Stimulated activated CD4-positive, alpha-beta T cell treated with anti-CD3 and anti-CD28 coated beads, Interleukin-2, amount 100 ng/mL, for 48 hours (primary cell): ENCODE data around the gene ARHGEF16.

ENCODE experiments used
- DNase-seq, 2 donors: peaks; one replicate each; pipeline ENCODE4 v3.0.0-alpha.2; 2020

Gene ARHGEF16

GRCh38 chr1:3453891-3454810 lies at the start of gene ARHGEF16:
ARHGEF16 (plus strand) TSS chr1:3454665; CDS start chr1:3463085, 8,420 bp downstream.
- peak in 1 of 2 donors; percentile 12 for DNase-seq

GRCh38 chr1:3404801-3405200 lies 49.7 kb upstream of the ARHGEF16 start:
- no peak for DNase-seq

- no peak for DNase-seq
Measured at GRCh38 chr1:3405491-3405890, 49.0 kb upstream of the ARHGEF16 start.

GRCh38 chr1:3405974-3406867 lies 48.2 kb upstream of the ARHGEF16 start:
- DNase-seq: no peak

- no peak for DNase-seq
Measured at GRCh38 chr1:3407021-3407420, 47.4 kb upstream of the ARHGEF16 start.

- no peak for DNase-seq
Measured at GRCh38 chr1:3408751-3409266, 45.7 kb upstream of the ARHGEF16 start.

- DNase-seq: no peak
Measured at GRCh38 chr1:3409366-3410141, 44.9 kb upstream of the ARHGEF16 start.

GRCh38 chr1:3410142-3410925 lies 44.1 kb upstream of the ARHGEF16 start:
- no peak for DNase-seq

- no peak for DNase-seq
Measured at GRCh38 chr1:3411806-3412205, 42.7 kb upstream of the ARHGEF16 start.

GRCh38 chr1:3412376-3412775 lies 42.1 kb upstream of the ARHGEF16 start:
- DNase-seq: no peak

GRCh38 chr1:3413975-3414710 lies 40.3 kb upstream of the ARHGEF16 start:
- no peak for DNase-seq

GRCh38 chr1:3415260-3416090 lies 39.0 kb upstream of the ARHGEF16 start:
- DNase-seq: no peak

- DNase-seq: no peak
Measured at GRCh38 chr1:3417082-3417739, 37.3 kb upstream of the ARHGEF16 start.

GRCh38 chr1:3417934-3418333 lies 36.5 kb upstream of the ARHGEF16 start:
- DNase-seq: no peak

GRCh38 chr1:3418600-3418999 lies 35.9 kb upstream of the ARHGEF16 start:
- DNase-seq: no peak

- no peak for DNase-seq
Measured at GRCh38 chr1:3419415-3420204, 34.9 kb upstream of the ARHGEF16 start.

GRCh38 chr1:3420218-3420951 lies 34.1 kb upstream of the ARHGEF16 start:
- DNase-seq: no peak

GRCh38 chr1:3422638-3423037 lies 31.8 kb upstream of the ARHGEF16 start:
- no peak for DNase-seq
